HepG2 (cell line): ENCODE data around the gene BARHL2. TPM values are rescaled to one million over a fixed set of nuclear protein-coding genes. Genes with fewer than 3 reads are reported as not detected.

ENCODE experiments used
- ADNP ChIP-seq: sonication (generic); formaldehyde crosslinking; IDR thresholded peaks from 2 replicates; pipeline ENCODE4 v1.4.0; 2020; ENCODE audit warnings: missing genetic modification reagents
- ARNT2 ChIP-seq: sonication (generic); formaldehyde crosslinking; IDR thresholded peaks from 2 replicates; pipeline ENCODE4 v1.8.0; 2022; ENCODE audit warnings: mild to moderate bottlenecking, low read depth, missing genetic modification reagents, moderate library complexity
- CBX5 ChIP-seq: sonication (generic); formaldehyde crosslinking; IDR thresholded peaks from 2 replicates; pipeline ENCODE4 v1.4.0; 2020; ENCODE audit warnings: missing genetic modification reagents, borderline replicate concordance
- ERF ChIP-seq: IDR thresholded peaks from 2 replicates; pipeline ENCODE4 v1.6.1; 2018; ENCODE audit warnings: missing biosample characterization, missing genetic modification reagents
- FOXJ3 ChIP-seq: sonication (generic); formaldehyde crosslinking; IDR thresholded peaks from 2 replicates; pipeline ENCODE4 v1.4.0; 2020; ENCODE audit warnings: missing genetic modification reagents, mild to moderate bottlenecking, borderline replicate concordance
- HNF4A ChIP-seq: sonication (generic); formaldehyde crosslinking; IDR thresholded peaks from 2 replicates; pipeline ENCODE4 v1.4.0; 2020; ENCODE audit warnings: missing genetic modification reagents
- HNRNPLL ChIP-seq: fragments of 200-400 bp; formaldehyde crosslinking; IDR thresholded peaks from 2 replicates; pipeline ENCODE4 v1.6.1; 2017; ENCODE audit warnings: mild to moderate bottlenecking, low read depth, low read length; ENCODE audit not compliant: poor library complexity, severe bottlenecking
- IRF9 ChIP-seq: sonication (generic); formaldehyde crosslinking; IDR thresholded peaks from 2 replicates; pipeline ENCODE4 v1.8.0; 2022; ENCODE audit warnings: missing genetic modification reagents, mild to moderate bottlenecking, borderline replicate concordance
- MED1 ChIP-seq: sonication (generic); formaldehyde crosslinking; IDR thresholded peaks from 2 replicates; pipeline ENCODE4 v1.4.0; 2020; ENCODE audit warnings: missing genetic modification reagents
- PAWR ChIP-seq: sonication (generic); formaldehyde crosslinking; IDR thresholded peaks from 2 replicates; pipeline ENCODE4 v1.4.0; 2020; ENCODE audit warnings: missing genetic modification reagents, mild to moderate bottlenecking, borderline replicate concordance
- PHF8 ChIP-seq: sonication (generic); formaldehyde crosslinking; IDR thresholded peaks from 2 replicates; pipeline ENCODE4 v1.5.0; 2020; ENCODE audit warnings: missing genetic modification reagents
- PITX1 ChIP-seq: sonication (generic); formaldehyde crosslinking; IDR thresholded peaks from 2 replicates; pipeline ENCODE4 v1.5.1; 2020; ENCODE audit warnings: mild to moderate bottlenecking, missing genetic modification reagents
- TBP ChIP-seq: sonication (generic); formaldehyde crosslinking; IDR thresholded peaks from 2 replicates; pipeline ENCODE4 v1.5.0; 2020; ENCODE audit warnings: missing genetic modification reagents
- UBTF ChIP-seq: sonication (generic); formaldehyde crosslinking; IDR thresholded peaks from 2 replicates; pipeline ENCODE4 v1.4.0; 2020; ENCODE audit warnings: mild to moderate bottlenecking, missing genetic modification reagents
- ZFY ChIP-seq: sonication (generic); formaldehyde crosslinking; IDR thresholded peaks from 2 replicates; pipeline ENCODE4 v1.4.0; 2020; ENCODE audit warnings: missing genetic modification reagents
- ZNF501 ChIP-seq: sonication (generic); formaldehyde crosslinking; IDR thresholded peaks from 2 replicates; pipeline ENCODE4 v1.5.1; 2020; ENCODE audit warnings: mild to moderate bottlenecking, moderate library complexity, missing genetic modification reagents
- ZNF720 ChIP-seq: sonication (generic); formaldehyde crosslinking; IDR thresholded peaks from 2 replicates; pipeline ENCODE4 v1.4.0; 2020; ENCODE audit warnings: missing genetic modification reagents
- polyA plus RNA-seq, 8 experiments: library from polyadenylated mRNA; depleted of rRNA in 3 of 8; stranded (reverse) in 7 of 8; unstranded in 1 of 8; fragments of >200 nt; fragmentation: Illumina TruSeq in 4 of 8; extraction: Trizol in 4 of 8; gene quantifications; 2 replicates each; pipeline versions ENCODE4 v1.2.1 to v1.2.3, GENCODE V29; 2011 to 2016; ENCODE audit warnings: low read depth in 4 of 8, missing spikeins in 1 of 8, mixed read lengths in 1 of 8; ENCODE audit not compliant: insufficient read depth in 1 of 8
- total RNA-seq, 5 experiments: library from RNA; depleted of rRNA; stranded (reverse); fragments of >200 nt; fragmentation: Illumina TruSeq; extraction: Trizol; gene quantifications; 2 replicates each; pipeline ENCODE4 v1.2.3, GENCODE V29; 2016; ENCODE audit warnings: low read depth in 1 of 5
- TF ChIP-seq, protein P1 (sequence below): sonication (generic); formaldehyde crosslinking; IDR thresholded peaks from 2 replicates; pipeline ENCODE4 v1.4.0; 2020; ENCODE audit warnings: missing genetic modification reagents
- TF ChIP-seq, protein P2 (sequence below): sonication (generic); formaldehyde crosslinking; IDR thresholded peaks from 2 replicates; pipeline ENCODE4 v1.8.1; 2023; ENCODE audit warnings: mild to moderate bottlenecking, moderate library complexity, missing genetic modification reagents

Gene BARHL2
- total and polyA plus RNA-seq, 2 of the 13 experiments (the other 11 are each of a cell fraction or from before 2014, with no cell fraction given), result not detected

- TF ChIP-seq PITX1 (CRISPR knock-in tag) (no peak), ARNT2 (CRISPR knock-in tag) (no peak), CBX5 (CRISPR knock-in tag) (no peak), PAWR (CRISPR knock-in tag) (no peak), ZFY (no peak), ERF (0 out of 2 replicates have a peak, but pooled peaks have one; percentile 10), IRF9 (CRISPR knock-in tag) (peak; percentile 27; the same call in 1 of the 2 replicates), ADNP (CRISPR knock-in tag) (no peak), ZNF720 (CRISPR knock-in tag) (no peak), TBP (CRISPR knock-in tag) (no peak), MED1 (CRISPR knock-in tag) (no peak), HNF4A (CRISPR knock-in tag) (no peak), UBTF (CRISPR knock-in tag) (peak; percentile 57; the same call in 1 of the 2 replicates), ZNF501 (CRISPR knock-in tag) (peak; percentile 15; the same call in 1 of the 2 replicates), HNRNPLL (peak; percentile 72), FOXJ3 (CRISPR knock-in tag) (no peak), PHF8 (CRISPR knock-in tag) (0 out of 2 replicates have a peak, but pooled peaks have one; percentile 26)
- TF ChIP-seq, protein P1, sequence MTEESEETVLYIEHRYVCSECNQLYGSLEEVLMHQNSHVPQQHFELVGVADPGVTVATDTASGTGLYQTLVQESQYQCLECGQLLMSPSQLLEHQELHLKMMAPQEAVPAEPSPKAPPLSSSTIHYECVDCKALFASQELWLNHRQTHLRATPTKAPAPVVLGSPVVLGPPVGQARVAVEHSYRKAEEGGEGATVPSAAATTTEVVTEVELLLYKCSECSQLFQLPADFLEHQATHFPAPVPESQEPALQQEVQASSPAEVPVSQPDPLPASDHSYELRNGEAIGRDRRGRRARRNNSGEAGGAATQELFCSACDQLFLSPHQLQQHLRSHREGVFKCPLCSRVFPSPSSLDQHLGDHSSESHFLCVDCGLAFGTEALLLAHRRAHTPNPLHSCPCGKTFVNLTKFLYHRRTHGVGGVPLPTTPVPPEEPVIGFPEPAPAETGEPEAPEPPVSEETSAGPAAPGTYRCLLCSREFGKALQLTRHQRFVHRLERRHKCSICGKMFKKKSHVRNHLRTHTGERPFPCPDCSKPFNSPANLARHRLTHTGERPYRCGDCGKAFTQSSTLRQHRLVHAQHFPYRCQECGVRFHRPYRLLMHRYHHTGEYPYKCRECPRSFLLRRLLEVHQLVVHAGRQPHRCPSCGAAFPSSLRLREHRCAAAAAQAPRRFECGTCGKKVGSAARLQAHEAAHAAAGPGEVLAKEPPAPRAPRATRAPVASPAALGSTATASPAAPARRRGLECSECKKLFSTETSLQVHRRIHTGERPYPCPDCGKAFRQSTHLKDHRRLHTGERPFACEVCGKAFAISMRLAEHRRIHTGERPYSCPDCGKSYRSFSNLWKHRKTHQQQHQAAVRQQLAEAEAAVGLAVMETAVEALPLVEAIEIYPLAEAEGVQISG (CRISPR knock-in tag), result 0 out of 2 replicates have a peak, but pooled peaks have one; percentile 6
- TF ChIP-seq, protein P2, sequence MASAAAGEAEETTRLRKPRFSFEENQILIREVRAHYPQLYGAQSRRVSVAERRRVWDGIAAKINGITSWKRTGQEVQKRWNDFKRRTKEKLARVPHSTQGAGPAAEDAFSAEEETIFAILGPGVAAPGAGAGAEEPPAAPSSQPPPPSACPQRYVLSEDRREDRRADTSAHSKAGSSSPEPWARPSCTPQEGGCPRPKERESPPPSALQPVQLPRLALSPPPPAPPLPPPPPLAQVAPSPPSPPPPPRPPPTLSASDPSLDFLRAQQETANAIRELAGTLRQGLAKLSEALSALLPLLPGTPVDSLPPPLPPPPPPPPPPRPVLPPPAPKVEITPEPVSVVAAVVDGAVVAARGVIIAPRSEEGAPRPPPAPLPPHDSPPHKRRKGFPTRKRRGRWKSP, result peak; percentile 64; the same call in 1 of the 2 replicates
Measured at GRCh38 chr1:90706437-90707362, 10.4 kb downstream of the BARHL2 start (continued).
